Upper lobe of left lung (tissue), 6 donors: ENCODE data around the gene ATP6V0A1. TPM values are rescaled to one million over a fixed set of nuclear protein-coding genes. Genes with fewer than 3 reads are reported as not detected.

Experiments used
- ATAC-seq, 2 donors: fragments of 200-7000 bp; cut with Tn5 transposase; one replicate each; pipeline ENCODE4 v1.9.1; 2022; ENCODE audit warnings: mild to moderate bottlenecking in 2 of 2, moderate library complexity in 2 of 2; ENCODE audit not compliant: low FRiP score in 2 of 2
- DNase-seq, 2 donors: peaks; one replicate each; pipeline ENCODE4 v3.0.0-alpha.2; 2019 to 2020
- H3K27ac ChIP-seq, 4 donors: fragments of 200-600 bp; sonication (generic); one replicate each; pipeline ENCODE4 v1.5.1; 2016 to 2019
- H3K27me3 ChIP-seq, 4 donors: fragments of 200-600 bp; sonication (generic); one replicate each; pipeline ENCODE4 v1.5.1; 2017 to 2019
- H3K36me3 ChIP-seq, 4 donors: fragments of 200-600 bp; sonication (generic); one replicate each; pipeline ENCODE4 v1.5.1; 2016 to 2019
- H3K4me1 ChIP-seq, 4 donors: fragments of 200-600 bp; sonication (generic); one replicate each; pipeline ENCODE4 v1.5.1; 2018 to 2019
- H3K4me3 ChIP-seq, 4 donors: fragments of 200-600 bp; sonication (generic); one replicate each; pipeline ENCODE4 v1.5.1; 2017 to 2019; ENCODE audit warnings: mild to moderate bottlenecking in 2 of 4, moderate library complexity in 1 of 4
- H3K9me3 ChIP-seq, 4 donors: fragments of 200-600 bp; sonication (generic); one replicate each; pipeline ENCODE4 v1.5.1; 2018 to 2019
- EP300 ChIP-seq, 4 donors: sonication (generic); formaldehyde crosslinking; IDR thresholded peaks; one replicate each; pipeline ENCODE4 v1.5.1; 2017; ENCODE audit warnings: antibody characterized with exemption in 4 of 4, control low read depth in 2 of 4
- POLR2A ChIP-seq, 4 donors: fragments of 450-650 bp; IDR thresholded peaks; one replicate each; pipeline ENCODE4 v1.5.1; 2016 to 2017; ENCODE audit warnings: antibody characterized with exemption in 4 of 4, mild to moderate bottlenecking in 2 of 4
- POLR2AphosphoS5 ChIP-seq, 2 donors: sonication (generic); formaldehyde crosslinking; IDR thresholded peaks; one replicate each; pipeline ENCODE4 v1.5.1; 2017; ENCODE audit warnings: antibody characterized with exemption in 2 of 2
- WGBS, 2 donors: methylation state at CpG; one replicate each; pipeline ENCODE4 v1.1.5; 2017 to 2018; 5-methylcytosine and 5-hydroxymethylcytosine counted together
- total RNA-seq, 6 donors: library from RNA; depleted of rRNA in 4 of 6; stranded (reverse); fragments of >200 nt in 4 of 6; gene quantifications; one replicate each; pipeline versions ENCODE4 v1.1.0 to v1.2.1, GENCODE V29; 2016 to 2021
- TF ChIP-seq, protein P1 (sequence below), 6 experiments: fragments of 450-650 bp in 4 of 6; fragments of 200-600 bp in 2 of 6; sonication (generic) in 2 of 6; IDR thresholded peaks; one replicate each; pipeline ENCODE4 v1.5.1; 2016 to 2019; ENCODE audit warnings: antibody characterized with exemption in 6 of 6
- donor health status: DM: no; HTN: no; CAD: no; lungs with moderate emphysema.
- donor health status: DM: no; HTN: yes; CAD: no; lungs with severe emphysema.

Gene ATP6V0A1
- total RNA-seq, 6 donors from 2014 or later: 68.3 to 212 (median 118) TPM

DNA sequence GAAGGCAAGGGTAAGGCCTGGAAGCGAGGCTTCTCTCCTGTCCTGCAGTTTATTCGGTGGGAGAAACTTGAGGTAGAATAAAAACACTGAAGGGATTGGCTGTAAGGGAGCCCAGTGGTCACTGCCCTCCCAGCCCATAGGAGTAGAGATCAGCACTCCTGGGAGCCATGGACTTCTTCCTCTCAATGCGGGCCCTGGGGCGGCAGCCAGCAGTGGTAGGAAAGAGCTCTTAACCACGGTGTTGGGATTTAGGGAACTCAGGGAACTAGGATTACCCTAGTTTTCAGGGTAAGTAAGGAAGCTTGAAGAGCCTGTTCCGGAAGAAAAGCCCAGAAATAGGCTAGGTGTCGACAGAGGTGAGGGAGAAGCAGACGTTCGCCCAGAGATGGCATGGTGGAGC, 53.6 kb downstream of the ATP6V0A1 start:
- no peaks in the 10 kb centered on the region for H3K9me3 ChIP-seq
- WGBS, 2 donors: 90 to 92% methylated on average over 9 of the region's 9 CpGs
- DNase-seq: no peak

DNA sequence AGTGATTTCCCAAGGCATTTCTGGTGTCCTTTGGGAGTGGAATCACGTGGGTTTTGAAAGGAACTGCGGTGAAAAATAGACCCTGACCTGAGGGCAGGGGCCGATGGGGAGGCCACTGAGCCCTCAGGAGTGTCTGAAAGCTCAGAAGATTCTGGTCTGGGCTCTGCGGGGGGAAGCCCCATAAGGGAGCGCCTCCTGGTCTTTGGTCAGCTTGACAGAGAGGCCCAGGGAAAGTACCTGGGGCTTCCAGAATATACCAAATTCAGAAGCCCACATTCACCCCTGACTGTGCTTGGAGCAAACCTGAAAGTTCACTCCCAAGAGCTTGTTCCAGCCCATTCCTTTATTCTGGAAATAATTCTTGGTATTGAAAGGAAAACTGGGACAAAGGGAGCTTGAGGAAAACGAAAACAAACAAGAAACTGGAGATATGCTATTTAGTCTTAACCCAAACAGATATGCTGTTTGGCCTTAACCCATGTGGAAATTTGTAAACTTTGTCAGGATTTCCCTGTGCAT, 54.1 kb downstream of the ATP6V0A1 start:
- ATAC-seq (no peak), DNase-seq (no peak)
- H3K4me3 ChIP-seq: no peak overlapping the region
- TF ChIP-seq EP300 (IDR thresholded peaks at IDR 0.05): no peak
- TF ChIP-seq POLR2AphosphoS5 (IDR thresholded peaks at IDR 0.05): no peak
- no peak for TF ChIP-seq POLR2A (IDR thresholded peaks at IDR 0.05)
- TF ChIP-seq, protein P1, sequence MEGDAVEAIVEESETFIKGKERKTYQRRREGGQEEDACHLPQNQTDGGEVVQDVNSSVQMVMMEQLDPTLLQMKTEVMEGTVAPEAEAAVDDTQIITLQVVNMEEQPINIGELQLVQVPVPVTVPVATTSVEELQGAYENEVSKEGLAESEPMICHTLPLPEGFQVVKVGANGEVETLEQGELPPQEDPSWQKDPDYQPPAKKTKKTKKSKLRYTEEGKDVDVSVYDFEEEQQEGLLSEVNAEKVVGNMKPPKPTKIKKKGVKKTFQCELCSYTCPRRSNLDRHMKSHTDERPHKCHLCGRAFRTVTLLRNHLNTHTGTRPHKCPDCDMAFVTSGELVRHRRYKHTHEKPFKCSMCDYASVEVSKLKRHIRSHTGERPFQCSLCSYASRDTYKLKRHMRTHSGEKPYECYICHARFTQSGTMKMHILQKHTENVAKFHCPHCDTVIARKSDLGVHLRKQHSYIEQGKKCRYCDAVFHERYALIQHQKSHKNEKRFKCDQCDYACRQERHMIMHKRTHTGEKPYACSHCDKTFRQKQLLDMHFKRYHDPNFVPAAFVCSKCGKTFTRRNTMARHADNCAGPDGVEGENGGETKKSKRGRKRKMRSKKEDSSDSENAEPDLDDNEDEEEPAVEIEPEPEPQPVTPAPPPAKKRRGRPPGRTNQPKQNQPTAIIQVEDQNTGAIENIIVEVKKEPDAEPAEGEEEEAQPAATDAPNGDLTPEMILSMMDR (IDR thresholded peaks at IDR 0.05): no peak
- H3K9me3 ChIP-seq: no peaks in the 10 kb centered on the region
- peaks cover 21 to 29% (median 23%) of the 10 kb centered on the region in 4 donors for H3K4me1 ChIP-seq
- 77 to 80% methylated on average over 5 to 6 of the region's 6 CpGs for WGBS, 2 donors
- H3K36me3 ChIP-seq: peaks cover 8 to 65% (median 41%) of the 10 kb centered on the region in 4 donors
- peak overlapping the region; percentile 35 to 81 (median 57) for H3K27ac ChIP-seq
- H3K27me3 ChIP-seq: no peaks in the 10 kb centered on the region

More for the DNA sequence above, 53.6 kb downstream of the ATP6V0A1 start:
- Histone ChIP-seq H3K27me3 (no peaks in the 10 kb centered on the region), H3K4me3 (no peak overlapping the region), H3K36me3 (peaks cover 13 to 69% (median 46%) of the 10 kb centered on the region in 4 donors), H3K4me1 (peaks cover 16 to 23% (median 18%) of the 10 kb centered on the region in 4 donors), H3K27ac (peak overlapping the region; percentile 35 to 81 (median 57))
- no peak for TF ChIP-seq POLR2AphosphoS5 (IDR thresholded peaks at IDR 0.05)
- no peak for TF ChIP-seq EP300 (IDR thresholded peaks at IDR 0.05)
- no peak for TF ChIP-seq POLR2A (IDR thresholded peaks at IDR 0.05)
- TF ChIP-seq, protein P1 (IDR thresholded peaks at IDR 0.05): no peak
- no peak for ATAC-seq

DNA sequence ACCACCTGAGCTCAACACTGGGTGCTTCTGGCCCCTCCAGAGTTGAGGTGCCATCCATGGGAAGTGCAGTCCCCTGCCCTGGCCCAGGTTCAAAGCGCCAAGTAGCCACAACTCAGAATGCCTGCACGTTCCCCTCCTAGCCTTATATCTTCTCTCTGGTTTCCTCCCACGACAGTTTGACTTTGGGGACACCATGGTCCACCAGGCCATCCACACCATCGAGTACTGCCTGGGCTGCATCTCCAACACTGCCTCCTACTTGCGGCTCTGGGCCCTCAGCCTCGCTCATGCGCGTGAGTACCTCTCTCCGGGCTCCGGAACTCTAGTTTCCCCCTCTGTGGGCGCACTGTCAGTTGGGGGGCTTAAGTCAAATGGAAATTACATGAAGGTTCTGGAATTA, 55.0 kb downstream of the ATP6V0A1 start:
- Histone ChIP-seq H3K4me3 (no peak overlapping the region), H3K27me3 (no peaks in the 10 kb centered on the region), H3K27ac (peak overlapping the region; percentile 3 to 81 (median 66)), H3K4me1 (peaks cover 30 to 38% (median 32%) of the 10 kb centered on the region in 4 donors), H3K9me3 (no peaks in the 10 kb centered on the region), H3K36me3 (peaks cover 4 to 56% (median 33%) of the 10 kb centered on the region in 4 donors)
- 94 to 96% methylated on average over 10 to 11 of the region's 11 CpGs for WGBS, 2 donors
- ATAC-seq (no peak), DNase-seq (no peak)
- TF ChIP-seq EP300 (IDR thresholded peaks at IDR 0.05) (no peak), POLR2A (IDR thresholded peaks at IDR 0.05) (no peak), POLR2AphosphoS5 (IDR thresholded peaks at IDR 0.05) (no peak)
- TF ChIP-seq, protein P1 (IDR thresholded peaks at IDR 0.05): no peak

DNA sequence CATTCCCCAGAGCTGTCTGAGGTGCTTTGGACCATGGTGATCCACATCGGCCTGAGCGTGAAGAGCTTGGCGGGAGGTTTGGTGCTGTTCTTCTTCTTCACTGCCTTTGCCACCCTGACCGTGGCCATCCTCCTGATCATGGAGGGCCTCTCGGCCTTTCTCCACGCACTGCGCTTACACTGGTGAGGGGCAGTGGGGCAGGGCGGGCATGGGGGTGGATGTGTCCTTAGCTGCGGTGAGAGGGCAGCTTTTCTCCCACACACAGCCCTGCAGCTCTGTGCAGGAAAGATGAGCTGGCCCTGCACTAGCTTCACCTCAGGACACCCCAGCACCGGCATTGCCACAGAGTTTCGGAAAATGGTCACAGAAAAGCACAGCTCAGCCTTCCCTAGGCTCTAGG, 55.6 kb downstream of the ATP6V0A1 start:
- DNase-seq (no peak), ATAC-seq (no peak)
- peak overlapping the region in 2 of 4 donors; percentile 8 to 78 for H3K27ac ChIP-seq
- TF ChIP-seq, protein P1 (IDR thresholded peaks at IDR 0.05): no peak
- no peak for TF ChIP-seq POLR2A (IDR thresholded peaks at IDR 0.05)
- no peak for TF ChIP-seq EP300 (IDR thresholded peaks at IDR 0.05)
- no peak for TF ChIP-seq POLR2AphosphoS5 (IDR thresholded peaks at IDR 0.05)
- H3K27me3 ChIP-seq: no peaks in the 10 kb centered on the region
- no peaks in the 10 kb centered on the region for H3K9me3 ChIP-seq
- peaks cover 4 to 50% (median 27%) of the 10 kb centered on the region in 4 donors for H3K36me3 ChIP-seq
- 97% methylated on average over 11 of the region's 11 CpGs for WGBS, 2 donors
- no peak overlapping the region for H3K4me3 ChIP-seq
- H3K4me1 ChIP-seq: peaks cover 36 to 44% (median 38%) of the 10 kb centered on the region in 4 donors

- Histone ChIP-seq H3K36me3 (peaks cover 4 to 44% (median 23%) of the 10 kb centered on the region in 4 donors), H3K4me3 (no peak overlapping the region), H3K27me3 (no peaks in the 10 kb centered on the region), H3K9me3 (no peaks in the 10 kb centered on the region), H3K27ac (peak overlapping the region in 2 of 4 donors; percentile 8 to 23), H3K4me1 (peaks cover 42 to 49% (median 44%) of the 10 kb centered on the region in 4 donors)
- DNase-seq (no peak), ATAC-seq (no peak)
- WGBS, 2 donors: 90 to 91% methylated on average over 7 to 8 of the region's 8 CpGs
- no peak for TF ChIP-seq EP300 (IDR thresholded peaks at IDR 0.05)
- no peak for TF ChIP-seq POLR2AphosphoS5 (IDR thresholded peaks at IDR 0.05)
- TF ChIP-seq, protein P1 (IDR thresholded peaks at IDR 0.05): no peak
- TF ChIP-seq POLR2A (IDR thresholded peaks at IDR 0.05): no peak
Measured at GRCh38 chr17:42514867-42515266, 56.2 kb downstream of the ATP6V0A1 start.
